PC-3 (cell line): ENCODE measurements around the gene HMCN1. TPM values are rescaled to one million over a fixed set of nuclear protein-coding genes. Genes with fewer than 3 reads are reported as not detected.

Experiments used
- ATAC-seq: fragments of 200-7000 bp; cut with Tn5 transposase; 2 replicates; pipeline ENCODE4 v1.9.1; 2020; ENCODE audit warnings: mild to moderate bottlenecking, moderate library complexity
- BruUV-seq: library from RNA; stranded (reverse); fragments of 400-500 nt; replicated peaks from 2 replicates; lab custom pipeline; 2021; lab: Mats Ljungman, UMichigan
- CTCF ChIA-PET: fragments of 300-600 bp; sonication (Branson Sonifier 250); formaldehyde crosslinking; loops from one replicate; lab custom pipeline; 2022; ENCODE audit warnings: antibody characterized with exemption; lab: Charles Lee
- POLR2A ChIA-PET: fragments of 300-600 bp; sonication (Branson Sonifier 250); formaldehyde crosslinking; loops from one replicate; lab custom pipeline; 2022; ENCODE audit warnings: antibody characterized with exemption; ENCODE audit not compliant: unreplicated experiment; lab: Charles Lee
- DNase-seq: peaks from one replicate; pipeline ENCODE4 v3.0.0-alpha.2; 2015
- H2AFZ ChIP-seq: fragments of 300-600 bp; sonication (generic); 2 replicates; pipeline ENCODE4 v1.6.0; 2016; ENCODE audit warnings: antibody characterized with exemption, low read length
- H3F3A ChIP-seq: fragments of 300-600 bp; sonication (generic); one replicate; pipeline ENCODE4 v1.6.0; 2017; ENCODE audit warnings: antibody characterized with exemption, low read length, control low read depth, mild to moderate bottlenecking; ENCODE audit not compliant: unreplicated experiment
- H3K27ac ChIP-seq: fragments of 300-600 bp; sonication (generic); 2 replicates; pipeline ENCODE4 v1.5.1; 2016; ENCODE audit warnings: mild to moderate bottlenecking, low read length
- H3K27me3 ChIP-seq: fragments of 300-600 bp; sonication (generic); 2 replicates; pipeline ENCODE4 v1.6.1; 2016; ENCODE audit warnings: low read length, mixed read lengths
- H3K36me3 ChIP-seq: fragments of 300-600 bp; sonication (generic); 2 replicates; pipeline ENCODE4 v1.6.1; 2016; ENCODE audit warnings: low read depth, mixed run types, low read length, mixed read lengths
- H3K4me1 ChIP-seq: fragments of 300-600 bp; sonication (generic); 2 replicates; pipeline ENCODE4 v1.5.1; 2016; ENCODE audit warnings: low read length; ENCODE audit not compliant: insufficient read depth
- H3K4me2 ChIP-seq: fragments of 300-600 bp; sonication (generic); 2 replicates; pipeline ENCODE4 v1.6.0; 2016; ENCODE audit warnings: low read length
- H3K4me3 ChIP-seq: fragments of 300-600 bp; sonication (generic); 2 replicates; pipeline ENCODE4 v1.5.1; 2016; ENCODE audit warnings: mild to moderate bottlenecking, low read length, mixed read lengths
- H3K79me2 ChIP-seq: fragments of 300-600 bp; sonication (generic); 2 replicates; pipeline ENCODE4 v1.6.1; 2017; ENCODE audit warnings: low read length, mixed read lengths
- H3K9ac ChIP-seq: fragments of 300-600 bp; sonication (generic); 2 replicates; pipeline ENCODE4 v1.6.0; 2016; ENCODE audit warnings: mild to moderate bottlenecking, low read length
- H3K9me2 ChIP-seq: fragments of 300-600 bp; sonication (generic); replicated peaks from 2 replicates; pipeline ENCODE4 v1.6.1; 2016; ENCODE audit warnings: mixed run types, low read length, mixed read lengths
- H3K9me3 ChIP-seq: fragments of 300-600 bp; sonication (generic); 2 replicates; pipeline ENCODE4 v1.6.1; 2016; ENCODE audit warnings: low read length, mixed read lengths
- H4K20me1 ChIP-seq: fragments of 300-600 bp; sonication (generic); 2 replicates; pipeline ENCODE4 v1.6.1; 2016; ENCODE audit warnings: low read length, mixed read lengths
- EZH2 ChIP-seq: fragments of 300-600 bp; sonication (generic); IDR thresholded peaks from one replicate; pipeline ENCODE4 v1.6.1; 2017; ENCODE audit warnings: antibody characterized with exemption, mild to moderate bottlenecking, low read length; ENCODE audit not compliant: unreplicated experiment
- EZH2phosphoT487 ChIP-seq: fragments of 300-600 bp; sonication (generic); IDR thresholded peaks from 2 replicates; pipeline ENCODE4 v1.6.1; 2018; ENCODE audit warnings: mild to moderate bottlenecking, antibody characterized with exemption, low read length, borderline replicate concordance
- intact Hi-C: fragments of 100-400 bp; cut with micrococcal nuclease; formaldehyde crosslinking; loops from 2 replicates; pipeline ENCODE4 v1.9.0; 2023
- total RNA-seq: library from RNA; depleted of rRNA; stranded (reverse); fragments of >200 nt; gene quantifications from 2 replicates; pipeline ENCODE4 v1.2.3, GENCODE V29; 2014
- TF ChIP-seq, protein P1 (sequence below): fragments of 300-600 bp; sonication (generic); conservative IDR thresholded peaks from 2 replicates; pipeline ENCODE4 v1.5.1; 2017; ENCODE audit warnings: antibody characterized with exemption, low read depth, mild to moderate bottlenecking, low read length

Gene HMCN1
- total RNA-seq, 1 experiment from 2014 or later: 0.66 TPM

DNA sequence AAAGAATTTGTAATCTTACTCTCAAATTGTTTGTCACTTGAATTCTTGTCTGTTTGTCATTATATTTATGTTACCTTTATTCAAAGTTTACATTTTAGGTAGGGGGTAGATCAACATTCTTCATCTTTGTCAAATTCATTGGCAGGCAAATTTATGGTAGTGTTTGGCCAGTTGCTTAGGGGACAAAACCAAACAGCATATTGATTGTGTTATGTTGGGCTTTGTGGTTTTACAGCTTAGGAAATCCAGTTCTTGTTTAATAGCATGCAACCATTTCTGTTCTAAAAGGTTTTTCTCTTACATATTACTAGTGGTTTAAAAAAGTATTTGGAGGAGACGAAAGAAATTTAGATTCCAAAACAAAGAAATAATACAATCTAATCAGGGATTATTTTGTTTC, 91.4 kb downstream of the HMCN1 start:
- no peaks in the 10 kb centered on the region for H3K27me3 ChIP-seq
- H3K79me2 ChIP-seq: no peaks in the 10 kb centered on the region
- H3K4me3 ChIP-seq: no peak overlapping the region
- no peak overlapping the region for H3K9ac ChIP-seq
- H3K9me3 ChIP-seq: no peaks in the 10 kb centered on the region
- BruUV-seq: no TSS peak
- POLR2A ChIA-PET: no interaction called here
- no peaks in the 10 kb centered on the region for H3K36me3 ChIP-seq
- no peak overlapping the region for H3K27ac ChIP-seq
- intact Hi-C loops: no loop called here
- H4K20me1 ChIP-seq: no peaks in the 10 kb centered on the region
- CTCF ChIA-PET: no interaction called here
- no peak for ATAC-seq
- no peak overlapping the region for H3K4me2 ChIP-seq
- peaks cover 7% of the 10 kb centered on the region; the same call in 1 of the 2 replicates for H3K4me1 ChIP-seq
- no peak for TF ChIP-seq EZH2phosphoT487
- TF ChIP-seq, protein P1, sequence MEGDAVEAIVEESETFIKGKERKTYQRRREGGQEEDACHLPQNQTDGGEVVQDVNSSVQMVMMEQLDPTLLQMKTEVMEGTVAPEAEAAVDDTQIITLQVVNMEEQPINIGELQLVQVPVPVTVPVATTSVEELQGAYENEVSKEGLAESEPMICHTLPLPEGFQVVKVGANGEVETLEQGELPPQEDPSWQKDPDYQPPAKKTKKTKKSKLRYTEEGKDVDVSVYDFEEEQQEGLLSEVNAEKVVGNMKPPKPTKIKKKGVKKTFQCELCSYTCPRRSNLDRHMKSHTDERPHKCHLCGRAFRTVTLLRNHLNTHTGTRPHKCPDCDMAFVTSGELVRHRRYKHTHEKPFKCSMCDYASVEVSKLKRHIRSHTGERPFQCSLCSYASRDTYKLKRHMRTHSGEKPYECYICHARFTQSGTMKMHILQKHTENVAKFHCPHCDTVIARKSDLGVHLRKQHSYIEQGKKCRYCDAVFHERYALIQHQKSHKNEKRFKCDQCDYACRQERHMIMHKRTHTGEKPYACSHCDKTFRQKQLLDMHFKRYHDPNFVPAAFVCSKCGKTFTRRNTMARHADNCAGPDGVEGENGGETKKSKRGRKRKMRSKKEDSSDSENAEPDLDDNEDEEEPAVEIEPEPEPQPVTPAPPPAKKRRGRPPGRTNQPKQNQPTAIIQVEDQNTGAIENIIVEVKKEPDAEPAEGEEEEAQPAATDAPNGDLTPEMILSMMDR: no peak
- no peak for TF ChIP-seq EZH2
- H3F3A ChIP-seq: no peaks in the 10 kb centered on the region
- DNase-seq: no peak
- no peaks in the 10 kb centered on the region for H3K9me2 ChIP-seq
- no peak overlapping the region for H2AFZ ChIP-seq

DNA sequence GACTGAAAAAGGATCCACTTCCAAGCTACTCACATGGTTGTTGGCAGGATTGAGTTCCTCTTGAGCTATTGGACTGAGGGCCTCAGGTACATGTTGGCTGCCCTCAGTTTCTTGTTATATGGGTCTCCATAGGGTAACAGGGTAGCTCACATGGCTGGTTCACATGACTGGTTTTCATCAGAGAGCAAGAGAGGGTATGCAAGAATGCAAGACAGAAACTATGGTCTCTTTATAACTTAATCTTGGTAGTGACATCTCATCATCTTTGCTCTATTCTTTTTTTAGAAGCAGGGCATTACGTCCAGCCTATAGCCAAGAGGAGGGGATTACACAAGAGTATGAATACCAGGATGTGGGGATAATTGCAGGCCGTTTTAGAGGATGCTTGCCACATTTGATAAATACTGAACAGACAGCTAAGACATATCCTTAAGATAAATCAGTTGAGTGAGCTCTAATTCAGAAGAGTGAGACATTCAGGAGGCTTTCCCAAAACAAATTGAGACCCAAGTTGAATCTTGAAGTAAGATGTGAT, 100.2 kb downstream of the HMCN1 start:
- Histone ChIP-seq H3K4me3 (no peak overlapping the region), H3F3A (no peaks in the 10 kb centered on the region), H2AFZ (no peak overlapping the region), H3K36me3 (no peaks in the 10 kb centered on the region), H3K4me1 (no peaks in the 10 kb centered on the region), H3K79me2 (no peaks in the 10 kb centered on the region), H3K27ac (no peak overlapping the region), H3K27me3 (no peaks in the 10 kb centered on the region), H3K9ac (no peak overlapping the region), H3K4me2 (no peak overlapping the region), H4K20me1 (no peaks in the 10 kb centered on the region), H3K9me2 (no peaks in the 10 kb centered on the region), H3K9me3 (no peaks in the 10 kb centered on the region)
- ChIA-PET POLR2A (no interaction called here), CTCF (no interaction called here)
- no peak for DNase-seq
- TF ChIP-seq EZH2 (no peak), EZH2phosphoT487 (no peak)
- TF ChIP-seq, protein P1: no peak
- BruUV-seq: no TSS peak
- no peak for ATAC-seq
- intact Hi-C loops: no loop called here

DNA sequence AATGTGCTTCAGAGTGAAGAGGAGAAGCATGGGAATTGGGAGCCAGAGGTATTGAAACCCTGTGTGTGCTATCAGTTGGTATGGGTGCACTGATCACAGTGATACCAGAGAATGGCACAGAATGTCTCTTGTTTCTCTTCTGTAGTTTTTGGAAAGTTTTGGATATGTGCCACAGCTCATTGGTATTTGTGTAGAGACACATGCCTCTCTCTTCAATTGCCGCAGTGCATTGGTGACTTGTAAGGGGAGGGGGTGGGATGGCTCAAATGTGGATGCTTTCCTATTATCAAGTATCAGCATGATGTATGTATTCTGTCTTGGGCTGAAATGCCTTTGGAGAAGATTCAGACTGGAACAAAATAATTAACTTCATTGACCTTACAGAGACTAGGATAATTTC, 101.0 kb downstream of the HMCN1 start:
- TF ChIP-seq, protein P1: no peak
- no peak for TF ChIP-seq EZH2
- TF ChIP-seq EZH2phosphoT487: no peak

More for the DNA sequence above, 101.0 kb downstream of the HMCN1 start:
- Histone ChIP-seq H3K36me3 (no peaks in the 10 kb centered on the region), H3K4me3 (no peak overlapping the region), H2AFZ (no peak overlapping the region), H3K4me1 (no peaks in the 10 kb centered on the region), H3K27ac (no peak overlapping the region), H3K4me2 (no peak overlapping the region), H3K27me3 (no peaks in the 10 kb centered on the region), H3K79me2 (no peaks in the 10 kb centered on the region), H3F3A (no peaks in the 10 kb centered on the region), H3K9me3 (no peaks in the 10 kb centered on the region), H3K9me2 (no peaks in the 10 kb centered on the region), H3K9ac (no peak overlapping the region), H4K20me1 (no peaks in the 10 kb centered on the region)
- ChIA-PET POLR2A (no interaction called here), CTCF (no interaction called here)
- no TSS peak for BruUV-seq
- no peak for DNase-seq
- intact Hi-C loops: no loop called here
- no peak for ATAC-seq
